HG02870 (cell line): ENCODE measurements around the gene SIRPA.
"Not testable (repeated sequence)": the region's sequence is repeated elsewhere in the genome, so short reads cannot be mapped to it uniquely, and the experiment has no call there.

Experiments used
- ATAC-seq: cut with Tn5 transposase; IDR thresholded peaks from one replicate; pipeline ENCODE4 v1.9.1; 2021; ENCODE audit warnings: mild to moderate bottlenecking, moderate library complexity; ENCODE audit not compliant: unreplicated experiment

Gene SIRPA

GRCh38 chr20:1904135-1904534 lies 8.9 kb downstream of the SIRPA start:
- no peak for ATAC-seq

- no peak for ATAC-seq
Measured at GRCh38 chr20:1905009-1905408, 9.8 kb downstream of the SIRPA start.

- no peak for ATAC-seq
Measured at GRCh38 chr20:1905693-1906092, 10.5 kb downstream of the SIRPA start.

DNA sequence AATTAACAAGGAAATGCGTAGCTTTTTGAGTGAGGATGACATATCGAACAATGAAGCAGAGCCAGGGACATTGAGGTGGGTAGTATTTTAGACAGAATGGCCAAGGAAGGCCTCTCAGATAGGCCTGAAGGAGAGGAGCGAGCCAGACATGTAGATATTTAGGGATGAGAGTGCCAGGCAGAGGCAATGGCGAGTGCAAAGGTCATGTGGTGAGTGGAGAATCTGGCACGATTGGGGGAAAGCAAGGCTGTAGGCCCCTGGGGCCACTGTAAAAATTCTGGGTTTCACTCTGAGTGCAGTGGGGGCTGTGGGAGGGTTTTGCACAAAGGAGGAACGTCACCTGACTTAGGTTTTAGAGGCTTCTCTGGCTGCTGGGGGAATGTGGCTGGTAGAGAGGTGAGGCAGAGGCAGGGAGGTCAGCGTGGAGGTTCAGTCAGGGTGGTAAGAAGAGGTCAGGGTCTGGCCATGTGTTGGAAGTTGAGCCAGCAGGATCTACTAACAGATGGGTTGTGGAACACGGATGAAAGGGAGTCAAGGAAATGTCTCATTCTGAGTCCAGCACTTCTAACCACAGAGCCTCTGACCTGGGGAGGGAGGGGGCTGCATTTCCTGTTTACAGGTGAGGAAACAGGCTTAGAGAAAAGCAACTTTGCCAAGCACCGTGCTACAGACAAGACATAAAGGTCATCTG lies 11.3 kb downstream of the SIRPA start:
- peak; percentile 67 for ATAC-seq

GRCh38 chr20:1907586-1907985 lies 12.4 kb downstream of the SIRPA start:
- no peak for ATAC-seq

- no peak for ATAC-seq
Measured at GRCh38 chr20:1908191-1908590, 13.0 kb downstream of the SIRPA start.

DNA sequence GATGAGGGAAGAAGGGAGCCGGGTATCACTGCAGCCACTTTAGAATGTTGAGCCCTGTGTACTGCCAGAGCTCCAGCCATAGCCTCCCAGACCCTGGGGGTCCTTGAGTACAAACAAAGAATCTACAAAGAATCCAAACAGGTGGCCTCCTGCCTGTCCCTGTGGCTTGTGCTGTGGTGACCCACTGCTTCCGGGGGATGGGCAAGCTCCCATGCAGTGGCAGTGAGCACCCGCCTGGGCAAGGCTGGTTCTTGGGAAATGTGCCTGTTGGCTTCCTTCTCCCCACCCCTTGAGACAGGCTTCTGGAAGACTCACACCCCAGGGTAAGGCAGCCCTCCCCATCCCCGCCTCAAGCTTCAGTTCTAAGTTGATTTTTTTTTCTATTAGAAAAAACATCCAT lies 13.9 kb downstream of the SIRPA start:
- ATAC-seq = no peak

DNA sequence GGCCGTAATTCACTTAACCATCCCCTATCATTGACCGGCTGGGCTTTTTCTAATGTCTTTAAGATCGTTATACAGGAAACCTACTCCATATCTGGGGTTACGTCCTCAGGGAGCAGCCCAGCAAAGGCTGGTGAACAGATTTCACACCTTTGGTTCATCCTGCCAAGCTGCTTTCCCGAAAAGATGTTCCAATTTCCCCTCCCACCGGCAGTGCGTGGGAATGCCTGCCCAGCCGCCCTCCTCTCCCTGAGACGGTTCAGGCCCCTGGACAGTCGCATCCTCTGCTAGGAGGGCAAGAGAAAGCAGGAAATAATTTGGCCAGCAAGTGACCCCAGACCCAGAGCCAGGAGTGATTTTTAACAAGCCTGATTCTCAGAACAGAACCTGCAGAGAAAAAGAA lies 16.3 kb downstream of the SIRPA start:
- ATAC-seq = no peak

DNA sequence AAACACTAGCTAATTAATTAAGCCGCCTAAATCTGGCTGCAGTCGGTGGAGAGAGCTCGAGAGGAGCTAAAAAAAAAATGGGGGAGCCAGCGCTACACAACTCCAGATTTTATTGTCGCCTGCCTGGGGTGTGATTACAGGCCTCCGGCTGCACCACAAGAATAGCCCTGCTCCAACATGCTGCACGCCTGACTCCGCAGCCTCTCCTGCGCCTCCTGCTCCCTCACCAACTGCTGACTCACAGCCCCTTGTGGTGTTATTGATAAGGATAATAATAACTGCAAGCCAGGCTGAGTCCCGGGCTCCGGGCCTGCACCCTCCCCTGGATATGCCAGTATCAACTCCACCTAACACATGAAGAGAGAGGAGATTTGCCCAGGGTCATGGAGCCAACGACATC lies 16.8 kb downstream of the SIRPA start:
- ATAC-seq = no peak

GRCh38 chr20:1912646-1913045 lies 17.4 kb downstream of the SIRPA start:
- ATAC-seq = no peak

GRCh38 chr20:1915233-1915632 lies 20.0 kb downstream of the SIRPA start:
- not testable (repeated sequence) for ATAC-seq

DNA sequence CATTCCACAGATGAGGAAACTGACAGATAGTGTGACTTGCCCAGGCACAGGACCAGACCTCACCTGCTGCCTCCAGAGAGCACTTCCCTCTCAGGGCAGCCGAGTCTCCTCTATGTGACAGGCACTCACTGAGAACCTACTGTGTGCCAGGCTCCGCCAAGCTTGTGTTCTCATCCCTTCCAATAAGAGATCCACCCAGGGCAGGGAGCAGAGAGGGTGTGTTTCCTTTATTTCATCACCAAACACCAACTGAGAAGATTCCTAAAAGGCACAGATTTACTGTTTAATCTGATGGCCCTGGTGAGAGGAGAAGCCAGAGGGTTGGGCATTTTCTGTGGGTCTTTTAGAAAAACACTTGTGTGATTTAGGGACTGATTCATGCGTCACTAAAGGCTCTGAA lies 20.5 kb downstream of the SIRPA start:
- ATAC-seq = no peak

DNA sequence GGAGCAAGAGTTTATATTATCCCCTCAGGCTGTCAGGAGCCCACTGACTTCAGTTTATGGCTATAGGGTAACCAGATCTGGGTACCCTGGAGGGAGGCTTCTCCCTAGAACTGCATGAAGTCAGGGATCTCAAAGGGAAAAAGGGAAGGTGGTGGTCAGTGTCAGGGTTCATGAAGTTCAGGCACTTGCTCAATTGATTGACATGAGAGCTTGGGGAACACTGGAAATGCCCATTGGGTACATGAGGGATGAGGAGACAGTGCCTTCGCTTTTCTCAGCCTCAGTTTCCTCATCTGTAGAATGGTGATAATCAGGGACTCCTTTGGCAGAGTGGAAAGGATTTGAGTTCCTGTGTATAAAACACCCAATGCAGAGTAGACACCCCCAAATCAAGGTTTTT lies 22.6 kb downstream of the SIRPA start:
- ATAC-seq = no peak

DNA sequence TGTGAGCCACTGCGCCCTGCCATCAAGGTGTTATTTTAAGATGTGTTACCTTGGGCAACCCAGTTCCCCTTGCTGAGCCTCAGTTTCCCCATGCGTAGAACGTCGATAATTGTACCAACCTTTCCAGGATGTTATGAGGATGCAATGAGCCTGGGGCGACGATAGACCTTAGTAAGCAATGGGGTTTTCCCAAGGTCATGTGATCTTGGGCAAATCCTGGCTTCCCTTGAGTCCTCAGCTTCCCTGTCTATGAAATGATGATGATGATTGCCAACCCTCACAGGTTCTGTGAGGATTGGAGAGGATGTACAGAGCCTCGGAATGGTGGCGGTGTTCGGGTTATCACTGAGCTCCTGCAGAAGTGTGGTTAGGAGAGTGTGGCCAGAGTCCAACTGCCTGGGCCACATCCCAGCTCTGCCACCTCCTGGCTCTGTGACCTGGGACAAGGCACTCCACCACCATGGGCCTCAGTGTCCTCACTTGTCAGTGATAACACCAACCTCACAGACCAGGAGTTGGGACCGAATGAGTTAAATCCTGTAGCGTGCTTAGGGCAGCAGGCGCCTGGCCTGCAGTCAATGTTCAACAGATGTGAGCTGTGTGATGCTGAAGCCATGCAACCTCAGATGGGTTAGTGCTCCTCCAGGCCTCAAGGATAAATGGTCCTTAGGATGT lies 23.4 kb downstream of the SIRPA start:
- no peak for ATAC-seq

DNA sequence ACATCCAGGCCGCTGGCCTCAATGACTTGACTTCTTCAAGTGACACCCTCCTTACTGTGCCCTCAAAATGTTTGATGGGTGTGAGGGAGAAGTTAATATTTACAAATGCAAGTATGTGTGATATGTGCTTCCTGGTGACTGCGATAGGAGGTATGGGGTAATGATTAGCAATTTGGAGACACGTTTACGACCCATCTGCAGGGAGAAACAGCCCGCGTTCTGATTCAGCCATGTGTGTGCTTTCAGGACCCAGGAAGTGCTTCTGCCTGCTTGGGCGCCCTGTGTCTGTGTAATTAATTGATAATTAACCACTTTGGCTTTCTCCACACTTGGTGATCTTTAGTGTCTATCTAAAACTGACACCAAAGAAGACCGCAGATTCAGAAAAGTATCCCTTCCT lies 25.0 kb downstream of the SIRPA start:
- no peak for ATAC-seq

GRCh38 chr20:1920826-1921225 lies 25.6 kb downstream of the SIRPA start:
- no peak for ATAC-seq

- not testable (repeated sequence) for ATAC-seq
Measured at GRCh38 chr20:1921985-1922384, 26.8 kb downstream of the SIRPA start.

DNA sequence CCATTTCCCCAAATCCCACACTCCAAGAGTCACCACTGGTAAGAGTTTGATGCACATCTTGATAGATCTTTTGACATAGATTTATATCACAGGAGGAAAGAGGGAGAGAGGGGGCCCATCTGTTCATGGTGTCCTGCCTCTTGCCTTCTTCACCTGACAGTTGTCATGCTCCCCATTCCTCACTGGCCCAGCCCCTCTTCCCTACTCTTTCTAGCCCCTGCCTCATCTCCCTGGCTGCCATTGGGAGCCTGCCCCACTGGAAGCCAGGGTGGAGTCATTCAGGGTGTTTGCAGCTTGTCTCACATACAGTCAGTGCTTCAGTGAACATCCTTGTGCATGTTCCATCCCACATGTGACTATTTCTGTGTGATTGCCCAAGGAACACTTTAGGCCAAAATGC lies 27.6 kb downstream of the SIRPA start:
- no peak for ATAC-seq

DNA sequence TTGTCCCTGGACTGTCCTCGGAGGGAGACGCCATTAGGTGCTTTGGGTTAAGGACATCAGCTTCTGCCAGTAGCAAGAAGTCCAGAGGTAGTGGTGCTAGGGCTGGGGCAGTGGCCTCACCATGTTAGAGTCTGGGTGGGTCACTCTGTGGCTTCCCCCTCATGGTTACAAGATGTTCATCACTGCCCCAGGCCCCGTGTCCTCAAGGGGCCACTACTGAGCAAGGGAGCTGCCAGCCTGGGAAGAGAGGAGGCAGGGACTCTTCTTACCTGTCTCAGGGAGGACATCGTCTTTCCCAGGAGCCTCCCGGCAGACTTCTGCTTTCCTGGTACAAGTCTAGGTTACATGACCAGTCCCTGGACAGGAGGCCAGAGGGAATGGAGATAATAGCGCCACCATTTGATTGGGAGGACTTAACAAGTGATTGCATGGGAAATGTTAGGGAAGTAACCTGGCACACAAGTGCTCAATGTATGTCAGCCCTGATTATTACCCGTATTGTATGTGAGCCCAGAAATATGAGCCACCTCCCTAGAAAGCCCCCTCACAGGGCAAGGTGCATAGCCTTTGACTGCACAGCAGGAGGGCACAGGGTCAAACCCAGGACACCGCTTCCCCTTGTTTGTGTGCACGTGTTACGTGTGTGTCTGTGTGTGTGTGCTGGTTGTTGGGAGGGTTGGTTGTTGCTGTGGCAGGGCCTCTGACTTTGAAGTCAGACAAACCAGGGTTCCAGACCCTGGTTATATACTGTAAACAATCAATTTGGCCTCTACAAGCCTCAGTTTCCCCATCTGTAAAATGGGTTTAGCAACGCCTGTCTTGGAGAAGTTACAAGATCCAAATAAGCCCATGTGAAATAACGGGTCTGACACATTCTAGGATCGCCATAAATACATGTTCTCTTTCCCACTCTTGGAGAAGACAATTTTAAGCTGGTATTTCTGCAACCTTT lies 30.0 kb downstream of the SIRPA start:
- ATAC-seq = no peak

GRCh38 chr20:1926237-1926636 lies 31.0 kb downstream of the SIRPA start:
- no peak for ATAC-seq

DNA sequence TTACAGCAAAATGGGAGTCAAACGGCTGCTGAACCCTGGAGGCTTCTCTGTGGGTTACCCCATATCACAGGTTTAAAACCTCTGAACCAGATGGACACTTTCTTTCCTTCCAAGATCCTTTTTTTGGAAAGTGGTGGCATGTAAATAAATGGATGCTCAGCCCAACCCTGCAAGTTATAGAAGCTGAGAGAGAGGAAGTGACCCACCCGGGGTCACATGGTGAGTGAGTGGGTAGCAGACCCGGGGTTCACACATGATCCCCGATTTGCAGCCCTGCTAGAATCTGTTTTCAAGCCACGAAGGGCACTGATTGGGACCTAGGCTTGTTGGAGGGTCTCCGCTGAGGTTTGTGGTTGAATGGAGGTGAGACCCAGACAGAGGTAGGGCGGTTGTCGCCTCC lies 32.0 kb downstream of the SIRPA start:
- no peak for ATAC-seq

GRCh38 chr20:1928154-1928553 lies 32.9 kb downstream of the SIRPA start:
- ATAC-seq = no peak
